ENCODE results near the gene DNAJC13. TPM values are rescaled to one million over a fixed set of nuclear protein-coding genes. Genes with fewer than 3 reads are reported as not detected.
A peak's percentile ranks its signal among the peaks of the same experiment; 100 is the strongest.

DNAJC13 gene
- total RNA-seq, 1 experiment from 2014 or later = 18.1 TPM

DNA sequence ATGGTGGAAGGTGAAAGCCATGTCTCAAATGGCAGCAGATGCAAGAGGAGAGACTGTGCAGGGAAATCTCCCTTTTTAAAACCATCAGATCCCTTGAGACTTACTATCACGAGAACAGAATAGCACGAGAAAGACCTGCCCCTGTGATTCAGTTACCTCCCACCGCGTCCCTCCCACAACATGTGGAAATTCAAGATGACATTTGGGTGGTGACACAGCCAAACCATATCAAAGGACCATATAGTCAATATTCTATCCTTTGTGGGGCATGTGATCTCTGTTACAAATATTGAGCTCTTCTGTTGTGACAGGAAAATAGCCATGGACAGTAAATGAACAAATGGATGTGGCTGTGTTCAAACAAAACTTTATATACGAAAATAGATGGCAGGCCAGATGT is 102.6 kb downstream of the DNAJC13 start:
- no peak for TF ChIP-seq CTCF (conservative IDR thresholded peaks at IDR 0.05)
- WGBS (ENCODE audit: extremely low coverage, insufficient read length, low lambda C conversion rate) = no CpG with 5 or more reads among the region's 5 CpGs
- H3K4me1 ChIP-seq (ENCODE audit: insufficient read depth, low read length) = no peaks in the 10 kb centered on the region
- Mint-ChIP-seq H3K4me1 (peaks cover 0 to 5% of the 10 kb centered on the region in 2 experiments; a peak in 1 of 4 replicates), H3K4me3 (no peak overlapping the region), H3K36me3 (ENCODE audit: insufficient read depth in 1 of 3, low read depth in 3 of 3) (peaks cover 16 to 59% (median 41%) of the 10 kb centered on the region in 3 experiments; a peak in 6 of 7 replicates), H3K9me3 (no peaks in the 10 kb centered on the region), H3K27ac (0 out of 7 replicates have a peak overlapping the region, but pooled peaks of 2 of the 3 experiments have one; percentile 58 to 76), H3K27me3 (ENCODE audit: low read depth) (no peaks in the 10 kb centered on the region)
- no peaks in the 10 kb centered on the region for H3K27me3 ChIP-seq (ENCODE audit: insufficient read depth, low read length)
- H3K14ac ChIP-seq (ENCODE audit: insufficient read depth, low read length) = no peak overlapping the region
- no peak overlapping the region for H2BK12ac ChIP-seq (ENCODE audit: insufficient read length, low read depth, low read length)
- H3T11ph ChIP-seq (ENCODE audit: low read length) = no peak overlapping the region
- no peak overlapping the region for H3K9ac ChIP-seq (ENCODE audit: extremely low read depth, insufficient read length, low read length)
- no peak overlapping the region for H2BK20ac ChIP-seq (ENCODE audit: low read depth, low read length, poor library complexity, severe bottlenecking)
- H2AK5ac ChIP-seq (ENCODE audit: insufficient read length, low read length) = no peak overlapping the region
- H2BK120ac ChIP-seq (ENCODE audit: low read depth, low read length, poor library complexity, severe bottlenecking) = no peak overlapping the region
- H3K18ac ChIP-seq (ENCODE audit: insufficient read length, low read depth, low read length) = no peak overlapping the region
- H4K20me1 ChIP-seq (ENCODE audit: control insufficient read depth, insufficient read depth, insufficient read length) = no peaks in the 10 kb centered on the region
- H2BK5ac ChIP-seq (ENCODE audit: insufficient read length, low read length) = no peak overlapping the region
- H3K56ac ChIP-seq (ENCODE audit: insufficient read length, low read depth, low read length) = no peak overlapping the region
- no peak overlapping the region for H4K91ac ChIP-seq (ENCODE audit: insufficient read length, low read depth, low read length)
- DNase-seq = no peak
- no peaks in the 10 kb centered on the region for H3K79me2 ChIP-seq (ENCODE audit: insufficient read depth, low read length)
- no peak overlapping the region for H3K4ac ChIP-seq (ENCODE audit: low read depth, low read length)
- no peak overlapping the region for H3K23ac ChIP-seq (ENCODE audit: insufficient read length, low read depth, low read length)
- H3K9me3 ChIP-seq (ENCODE audit: control insufficient read depth, low read depth, low read length) = no peaks in the 10 kb centered on the region
- H3K4me2 ChIP-seq (ENCODE audit: insufficient read depth, insufficient read length, low read length) = no peak overlapping the region
- H4K5ac ChIP-seq (ENCODE audit: insufficient read length, low read depth, low read length) = no peak overlapping the region
- H2AFZ ChIP-seq (ENCODE audit: low read length) = no peak overlapping the region
- no peak overlapping the region for H4K8ac ChIP-seq (replicated peaks; ENCODE audit: insufficient read length, low read depth, low read length)
- H3K79me1 ChIP-seq (ENCODE audit: insufficient read depth, low read depth, low read length, poor library complexity, severe bottlenecking) = no peaks in the 10 kb centered on the region
- no peak overlapping the region for H2BK15ac ChIP-seq (ENCODE audit: low read depth, low read length)
- no peak overlapping the region for H3K27ac ChIP-seq (ENCODE audit: insufficient read length, low read depth, low read length)
- no peaks in the 10 kb centered on the region for H3K23me2 ChIP-seq (ENCODE audit: insufficient read length, low read depth, low read length, poor library complexity, severe bottlenecking)
